ENCODE data around the gene C1QTNF8. TPM values are rescaled to one million over a fixed set of nuclear protein-coding genes. Genes with fewer than 3 reads are reported as not detected.

C1QTNF8 gene
- total and polyA plus RNA-seq, 2 of the 13 experiments (the other 11 are each of a cell fraction or from before 2014, with no cell fraction given): 0.09 TPM; not detected in 1

DNA sequence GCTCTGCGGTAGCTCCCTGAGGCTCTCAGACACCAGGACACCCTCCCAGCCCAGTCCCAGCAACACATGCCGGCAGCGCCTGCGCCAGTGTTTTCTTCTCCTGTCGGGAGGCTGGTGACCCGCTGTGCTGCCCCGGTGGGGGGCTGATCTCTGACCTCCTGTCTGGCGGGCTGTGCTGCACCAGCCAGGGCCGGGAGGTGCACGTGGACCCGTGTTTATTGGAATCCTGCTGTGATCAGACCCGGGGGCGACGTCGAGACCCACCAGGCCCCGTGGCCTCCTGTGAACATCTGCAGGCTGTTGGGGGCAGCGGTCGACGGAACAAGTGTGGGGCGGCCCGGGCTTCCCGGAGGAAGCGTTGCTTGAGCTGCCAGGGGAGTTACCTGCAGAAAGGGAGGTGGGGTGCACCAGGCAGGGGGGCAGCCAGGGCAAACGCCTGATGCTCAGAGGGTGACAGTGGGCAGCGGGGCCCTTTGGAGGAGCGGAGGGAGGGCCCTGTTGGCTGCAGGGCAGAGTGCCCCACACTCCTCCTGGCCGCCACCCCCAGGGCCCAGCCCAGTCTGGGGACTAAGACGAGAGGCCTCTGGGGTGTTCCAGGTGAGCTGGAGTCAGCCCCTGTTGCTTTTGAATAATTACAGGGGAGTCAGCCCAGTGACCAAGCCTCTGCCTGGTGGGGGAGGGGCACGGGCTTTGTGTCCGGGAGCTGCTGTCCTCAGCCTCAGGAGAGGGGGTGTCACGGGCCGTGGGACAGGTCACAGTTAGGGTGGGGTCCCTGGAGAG, 25.8 kb downstream of the C1QTNF8 start (continued):
- TF ChIP-seq, protein P1, sequence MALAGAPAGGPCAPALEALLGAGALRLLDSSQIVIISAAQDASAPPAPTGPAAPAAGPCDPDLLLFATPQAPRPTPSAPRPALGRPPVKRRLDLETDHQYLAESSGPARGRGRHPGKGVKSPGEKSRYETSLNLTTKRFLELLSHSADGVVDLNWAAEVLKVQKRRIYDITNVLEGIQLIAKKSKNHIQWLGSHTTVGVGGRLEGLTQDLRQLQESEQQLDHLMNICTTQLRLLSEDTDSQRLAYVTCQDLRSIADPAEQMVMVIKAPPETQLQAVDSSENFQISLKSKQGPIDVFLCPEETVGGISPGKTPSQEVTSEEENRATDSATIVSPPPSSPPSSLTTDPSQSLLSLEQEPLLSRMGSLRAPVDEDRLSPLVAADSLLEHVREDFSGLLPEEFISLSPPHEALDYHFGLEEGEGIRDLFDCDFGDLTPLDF (CRISPR knock-in tag; IDR thresholded peaks at IDR 0.05): no peak
- TF ChIP-seq SRY (CRISPR knock-in tag; IDR thresholded peaks at IDR 0.05): no peak
- TF ChIP-seq ZSCAN20 (CRISPR knock-in tag; IDR thresholded peaks at IDR 0.05; ENCODE audit: borderline replicate concordance): no peak
- TF ChIP-seq KDM2A (CRISPR knock-in tag; IDR thresholded peaks at IDR 0.05; ENCODE audit: borderline replicate concordance, low read depth): peak; percentile 49; the same call in 1 of the 2 replicates
- TF ChIP-seq, protein P2, sequence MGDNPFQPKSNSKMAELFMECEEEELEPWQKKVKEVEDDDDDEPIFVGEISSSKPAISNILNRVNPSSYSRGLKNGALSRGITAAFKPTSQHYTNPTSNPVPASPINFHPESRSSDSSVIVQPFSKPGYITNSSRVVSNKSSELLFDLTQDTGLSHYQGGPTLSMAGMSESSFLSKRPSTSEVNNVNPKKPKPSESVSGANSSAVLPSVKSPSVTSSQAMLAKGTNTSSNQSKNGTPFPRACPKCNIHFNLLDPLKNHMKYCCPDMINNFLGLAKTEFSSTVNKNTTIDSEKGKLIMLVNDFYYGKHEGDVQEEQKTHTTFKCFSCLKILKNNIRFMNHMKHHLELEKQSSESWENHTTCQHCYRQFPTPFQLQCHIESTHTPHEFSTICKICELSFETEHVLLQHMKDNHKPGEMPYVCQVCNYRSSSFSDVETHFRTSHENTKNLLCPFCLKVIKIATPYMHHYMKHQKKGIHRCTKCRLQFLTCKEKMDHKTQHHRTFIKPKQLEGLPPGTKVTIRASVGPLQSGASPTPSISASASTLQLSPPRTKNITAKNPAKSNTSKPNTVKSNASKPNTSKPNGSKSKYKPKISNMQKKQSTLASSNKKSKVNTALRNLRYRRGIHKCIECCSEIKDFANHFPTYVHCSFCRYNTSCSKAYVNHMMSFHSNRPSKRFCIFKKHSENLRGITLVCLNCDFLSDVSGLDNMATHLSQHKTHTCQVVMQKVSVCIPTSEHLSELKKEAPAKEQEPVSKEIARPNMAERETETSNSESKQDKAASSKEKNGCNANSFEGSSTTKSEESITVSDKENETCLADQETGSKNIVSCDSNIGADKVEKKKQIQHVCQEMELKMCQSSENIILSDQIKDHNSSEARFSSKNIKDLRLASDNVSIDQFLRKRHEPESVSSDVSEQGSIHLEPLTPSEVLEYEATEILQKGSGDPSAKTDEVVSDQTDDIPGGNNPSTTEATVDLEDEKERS (CRISPR knock-in tag; IDR thresholded peaks at IDR 0.05): no peak
- no peak for TF ChIP-seq SYNCRIP (IDR thresholded peaks at IDR 0.05; ENCODE audit: insufficient read depth, low read depth, low read length)
- peak; percentile 75; the same call in 1 of the 2 replicates for TF ChIP-seq AKAP8 (CRISPR knock-in tag; IDR thresholded peaks at IDR 0.05)
- no peak for TF ChIP-seq AFF4 (CRISPR knock-in tag; IDR thresholded peaks at IDR 0.05)
- no peak for TF ChIP-seq ZNF883 (CRISPR knock-in tag; IDR thresholded peaks at IDR 0.05; ENCODE audit: not compliant biosample characterization)
- TF ChIP-seq DZIP1 (CRISPR knock-in tag; IDR thresholded peaks at IDR 0.05): no peak
- no peak for TF ChIP-seq PBX3 (CRISPR knock-in tag; IDR thresholded peaks at IDR 0.05; ENCODE audit: borderline replicate concordance)
- TF ChIP-seq ZNF776 (CRISPR knock-in tag; IDR thresholded peaks at IDR 0.05): no peak
- TF ChIP-seq ZFP90 (CRISPR knock-in tag; IDR thresholded peaks at IDR 0.05; ENCODE audit: borderline replicate concordance): no peak
- peak; percentile 45; the same call in 1 of the 2 replicates for TF ChIP-seq ZNF121 (CRISPR knock-in tag; IDR thresholded peaks at IDR 0.05)
